Fibroblast of gingiva (primary cell): Measurements from ENCODE around the gene NEUROG2.
"Not testable (repeated sequence)": the region's sequence is repeated elsewhere in the genome, so short reads cannot be mapped to it uniquely, and the experiment has no call there.

Source experiments
- DNase-seq: peaks from one replicate; pipeline ENCODE4 v3.0.0-alpha.2; 2011; ENCODE audit warnings: low read depth

The NEUROG2 gene

GRCh38 chr4:112490808-112491207, 25.2 kb downstream of the NEUROG2 start:
- not testable (repeated sequence) for DNase-seq

- no peak for DNase-seq
Observed at GRCh38 chr4:112485930-112486329, 30.1 kb downstream of the NEUROG2 start.

- DNase-seq = no peak
Observed at GRCh38 chr4:112473985-112474384, 42.0 kb downstream of the NEUROG2 start.

GRCh38 chr4:112472318-112472717, 43.7 kb downstream of the NEUROG2 start:
- DNase-seq = no peak
